GM12891 (cell line): ENCODE measurements around the gene KLHL36.
A peak's percentile ranks its signal among the peaks of the same experiment; 100 is the strongest.
"Not testable (repeated sequence)": the region's sequence is repeated elsewhere in the genome, so short reads cannot be mapped to it uniquely, and the experiment has no call there.

Experiments used
- DNase-seq: peaks from one replicate; pipeline ENCODE4 v3.0.0; 2011; ENCODE audit warnings: low spot score; ENCODE audit not compliant: insufficient read length
- FAIRE-seq: peaks from 2 replicates; lab custom pipeline; 2011; peaks lifted over from hg19 to GRCh38; lab: Jason Lieb, UNC
- PAX5 ChIP-seq: IDR thresholded peaks from 2 replicates; pipeline ENCODE4 v1.6.1; 2011; ENCODE audit warnings: low read length, moderate library complexity, mild to moderate bottlenecking; ENCODE audit not compliant: insufficient read depth, severe bottlenecking
- POLR2A ChIP-seq: IDR thresholded peaks from 2 replicates; pipeline ENCODE4 v1.6.1; 2011; ENCODE audit warnings: low read depth, low read length, control low read depth
- POLR2AphosphoS5 ChIP-seq: IDR thresholded peaks from 2 replicates; pipeline ENCODE4 v1.6.1; 2011; ENCODE audit warnings: low read depth, low read length, control low read depth
- POU2F2 ChIP-seq: IDR thresholded peaks from 2 replicates; pipeline ENCODE4 v1.6.1; 2011; ENCODE audit warnings: low read depth, mild to moderate bottlenecking, control low read depth, low read length, moderate library complexity
- SPI1 ChIP-seq: IDR thresholded peaks from 2 replicates; pipeline ENCODE4 v1.6.1; 2011; ENCODE audit warnings: low read depth, low read length, control low read depth
- TAF1 ChIP-seq: IDR thresholded peaks from 2 replicates; pipeline ENCODE4 v1.6.1; 2011; ENCODE audit warnings: low read depth, low read length, control low read depth

KLHL36 gene

GRCh38 chr16:84614968-84615813, 33.1 kb upstream of the KLHL36 start:
- FAIRE-seq (no peak), DNase-seq (no peak)

GRCh38 chr16:84616515-84616914, 31.8 kb upstream of the KLHL36 start:
- DNase-seq (no peak), FAIRE-seq (peak; percentile 45)
- TF ChIP-seq SPI1 (no peak), POU2F2 (no peak), POLR2A (no peak), POLR2AphosphoS5 (no peak), PAX5 (no peak), TAF1 (no peak)

More at GRCh38 chr16:84614968-84615813, 33.1 kb upstream of the KLHL36 start:
- TF ChIP-seq PAX5 = no peak
- no peak for TF ChIP-seq POLR2AphosphoS5
- no peak for TF ChIP-seq POU2F2
- TF ChIP-seq SPI1 = no peak
- 0 out of 2 replicates have a peak, but pooled peaks have one; percentile 24 for TF ChIP-seq POLR2A

GRCh38 chr16:84617041-84617790, 31.1 kb upstream of the KLHL36 start:
- no peak for FAIRE-seq
- no peak for TF ChIP-seq POU2F2
- no peak for TF ChIP-seq POLR2AphosphoS5
- TF ChIP-seq PAX5 = no peak
- no peak for TF ChIP-seq POLR2A
- TF ChIP-seq TAF1 = no peak
- no peak for TF ChIP-seq SPI1
- no peak for DNase-seq

- TF ChIP-seq POLR2A = peak; percentile 73
- no peak for TF ChIP-seq POU2F2
- TF ChIP-seq POLR2AphosphoS5 = peak; percentile 76
- no peak for TF ChIP-seq SPI1
- peak; percentile 46 for TF ChIP-seq TAF1
- TF ChIP-seq PAX5 = no peak
- FAIRE-seq (peak; percentile 76), DNase-seq (peak; percentile 88)
Measured at GRCh38 chr16:84617791-84618580, 30.3 kb upstream of the KLHL36 start, which contains the start of gene COTL1. Gene COTL1, minus strand, starts transcription at chr16:84618078. Its CDS starts 164 bp downstream, at chr16:84617914.

GRCh38 chr16:84618581-84619460, 29.5 kb upstream of the KLHL36 start:
- TF ChIP-seq POU2F2 (no peak), PAX5 (no peak), SPI1 (no peak), POLR2A (no peak)
- FAIRE-seq = no peak
- no peak for DNase-seq

GRCh38 chr16:84620913-84621312, 27.4 kb upstream of the KLHL36 start:
- not testable (repeated sequence) for FAIRE-seq, DNase-seq

- TF ChIP-seq PAX5 (no peak), SPI1 (no peak)
- no peak for FAIRE-seq
- DNase-seq = no peak
Measured at GRCh38 chr16:84625556-84625955, 22.8 kb upstream of the KLHL36 start.

GRCh38 chr16:84628226-84628731, 20.0 kb upstream of the KLHL36 start:
- no peak for FAIRE-seq
- DNase-seq = no peak
- TF ChIP-seq PAX5 = no peak
- no peak for TF ChIP-seq POLR2AphosphoS5
- TF ChIP-seq POLR2A = no peak
- TF ChIP-seq TAF1 = no peak
- TF ChIP-seq POU2F2 = no peak
- no peak for TF ChIP-seq SPI1

- TF ChIP-seq PAX5 (no peak), POU2F2 (no peak), POLR2AphosphoS5 (no peak), SPI1 (no peak)
- FAIRE-seq (no peak), DNase-seq (no peak)
Measured at GRCh38 chr16:84629580-84629979, 18.7 kb upstream of the KLHL36 start.

GRCh38 chr16:84630009-84630408, 18.3 kb upstream of the KLHL36 start:
- FAIRE-seq (no peak), DNase-seq (no peak)
- no peak for TF ChIP-seq POLR2A
- no peak for TF ChIP-seq POLR2AphosphoS5
- no peak for TF ChIP-seq PAX5
- no peak for TF ChIP-seq SPI1
- TF ChIP-seq TAF1 = no peak
- no peak for TF ChIP-seq POU2F2
